SK-N-SH treated with all-trans-retinoic acid at 6 μM for 48 hours (cell line): ENCODE data around the gene LPAR2.

Source experiments
- ARNTL ChIP-seq: fragments of 450-650 bp; formaldehyde crosslinking; IDR thresholded peaks from 2 replicates; pipeline ENCODE4 v1.5.0; 2020; ENCODE audit warnings: low read depth, mild to moderate bottlenecking, moderate library complexity, borderline replicate concordance
- CSDC2 ChIP-seq: fragments of 250-450 bp; sonication (Bioruptor Pico); IDR thresholded peaks from 2 replicates; pipeline ENCODE4 v1.5.0; 2020; ENCODE audit warnings: mild to moderate bottlenecking, moderate library complexity
- ESRRG ChIP-seq: fragments of 250-450 bp; sonication (Bioruptor Pico); IDR thresholded peaks from 2 replicates; pipeline ENCODE4 v1.6.1; 2021; ENCODE audit warnings: mild to moderate bottlenecking
- ISL1 ChIP-seq: fragments of 250-450 bp; sonication (Bioruptor Pico); IDR thresholded peaks from 2 replicates; pipeline ENCODE4 v2.1.2; 2022; ENCODE audit warnings: mild to moderate bottlenecking, moderate library complexity
- OSR1 ChIP-seq: fragments of 250-450 bp; sonication (Bioruptor Pico); IDR thresholded peaks from 2 replicates; pipeline ENCODE4 v1.8.0; 2022; ENCODE audit warnings: moderate library complexity, mild to moderate bottlenecking, inconsistent platforms
- RARB ChIP-seq: fragments of 250-450 bp; sonication (Bioruptor Pico); IDR thresholded peaks from 2 replicates; pipeline ENCODE4 v1.8.0; 2021; ENCODE audit warnings: mild to moderate bottlenecking, moderate library complexity
- TCF4 ChIP-seq: fragments of 250-450 bp; sonication (Bioruptor Pico); IDR thresholded peaks from 2 replicates; pipeline ENCODE4 v1.8.0; 2021; ENCODE audit warnings: mild to moderate bottlenecking, moderate library complexity, borderline replicate concordance
- TOX ChIP-seq: fragments of 250-450 bp; sonication (Bioruptor Pico); IDR thresholded peaks from 2 replicates; pipeline ENCODE4 v1.8.0; 2021; ENCODE audit warnings: mild to moderate bottlenecking, moderate library complexity, borderline replicate concordance
- ZFP30 ChIP-seq: fragments of 450-650 bp; formaldehyde crosslinking; IDR thresholded peaks from 2 replicates; pipeline ENCODE4 v1.5.0; 2022; ENCODE audit warnings: mild to moderate bottlenecking, moderate library complexity
- TF ChIP-seq, protein P1 (sequence below): fragments of 250-450 bp; sonication (Bioruptor Pico); IDR thresholded peaks from 2 replicates; pipeline ENCODE4 v1.5.1; 2020; ENCODE audit warnings: low read depth, mild to moderate bottlenecking, moderate library complexity
- TF ChIP-seq, protein P2 (sequence below): fragments of 250-450 bp; sonication (Bioruptor Pico); IDR thresholded peaks from 2 replicates; pipeline ENCODE4 v1.5.0; 2020; ENCODE audit warnings: mild to moderate bottlenecking, moderate library complexity
- TF ChIP-seq, protein P3 (sequence below): fragments of 250-450 bp; sonication (Bioruptor Pico); IDR thresholded peaks from 2 replicates; pipeline ENCODE4 v1.8.0; 2021; ENCODE audit warnings: low read depth, mild to moderate bottlenecking, moderate library complexity, borderline replicate concordance
- TF ChIP-seq, protein P4 (sequence below): fragments of 250-450 bp; sonication (Bioruptor Pico); IDR thresholded peaks from 2 replicates; pipeline ENCODE4 v1.8.0; 2020; ENCODE audit warnings: mild to moderate bottlenecking, moderate library complexity, borderline replicate concordance

DNA sequence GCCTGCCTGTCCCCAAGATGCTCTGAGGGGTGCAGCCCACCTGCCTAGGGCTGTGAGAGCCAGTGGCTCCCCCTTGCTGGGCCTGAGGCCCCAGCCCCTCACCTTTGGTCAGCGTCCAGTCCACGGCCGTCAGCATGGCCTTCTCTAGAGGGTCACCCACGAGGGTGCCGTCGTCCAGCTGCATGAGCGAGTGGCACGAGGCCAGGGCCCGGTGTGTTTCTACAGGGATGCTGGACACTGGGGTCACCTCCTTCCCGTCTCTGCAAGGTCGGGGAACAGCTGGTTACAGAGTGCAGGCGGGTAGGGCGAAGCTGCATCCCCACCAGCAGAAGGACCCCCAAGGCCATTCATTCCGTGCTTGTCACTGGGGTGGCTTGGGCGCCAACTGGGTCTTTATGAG is 26.4 kb upstream of the LPAR2 start:
- TF ChIP-seq, protein P1, sequence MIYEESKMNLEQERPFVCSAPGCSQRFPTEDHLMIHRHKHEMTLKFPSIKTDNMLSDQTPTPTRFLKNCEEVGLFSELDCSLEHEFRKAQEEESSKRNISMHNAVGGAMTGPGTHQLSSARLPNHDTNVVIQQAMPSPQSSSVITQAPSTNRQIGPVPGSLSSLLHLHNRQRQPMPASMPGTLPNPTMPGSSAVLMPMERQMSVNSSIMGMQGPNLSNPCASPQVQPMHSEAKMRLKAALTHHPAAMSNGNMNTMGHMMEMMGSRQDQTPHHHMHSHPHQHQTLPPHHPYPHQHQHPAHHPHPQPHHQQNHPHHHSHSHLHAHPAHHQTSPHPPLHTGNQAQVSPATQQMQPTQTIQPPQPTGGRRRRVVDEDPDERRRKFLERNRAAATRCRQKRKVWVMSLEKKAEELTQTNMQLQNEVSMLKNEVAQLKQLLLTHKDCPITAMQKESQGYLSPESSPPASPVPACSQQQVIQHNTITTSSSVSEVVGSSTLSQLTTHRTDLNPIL = no peak
- TF ChIP-seq RARB (CRISPR knock-in tag) (no peak), OSR1 (CRISPR knock-in tag) (no peak), TOX (CRISPR knock-in tag) (no peak), ARNTL (no peak), TCF4 (CRISPR knock-in tag) (no peak), ESRRG (CRISPR knock-in tag) (no peak), CSDC2 (CRISPR knock-in tag) (no peak), ISL1 (CRISPR knock-in tag) (no peak), ZFP30 (no peak)
- TF ChIP-seq, protein P2, sequence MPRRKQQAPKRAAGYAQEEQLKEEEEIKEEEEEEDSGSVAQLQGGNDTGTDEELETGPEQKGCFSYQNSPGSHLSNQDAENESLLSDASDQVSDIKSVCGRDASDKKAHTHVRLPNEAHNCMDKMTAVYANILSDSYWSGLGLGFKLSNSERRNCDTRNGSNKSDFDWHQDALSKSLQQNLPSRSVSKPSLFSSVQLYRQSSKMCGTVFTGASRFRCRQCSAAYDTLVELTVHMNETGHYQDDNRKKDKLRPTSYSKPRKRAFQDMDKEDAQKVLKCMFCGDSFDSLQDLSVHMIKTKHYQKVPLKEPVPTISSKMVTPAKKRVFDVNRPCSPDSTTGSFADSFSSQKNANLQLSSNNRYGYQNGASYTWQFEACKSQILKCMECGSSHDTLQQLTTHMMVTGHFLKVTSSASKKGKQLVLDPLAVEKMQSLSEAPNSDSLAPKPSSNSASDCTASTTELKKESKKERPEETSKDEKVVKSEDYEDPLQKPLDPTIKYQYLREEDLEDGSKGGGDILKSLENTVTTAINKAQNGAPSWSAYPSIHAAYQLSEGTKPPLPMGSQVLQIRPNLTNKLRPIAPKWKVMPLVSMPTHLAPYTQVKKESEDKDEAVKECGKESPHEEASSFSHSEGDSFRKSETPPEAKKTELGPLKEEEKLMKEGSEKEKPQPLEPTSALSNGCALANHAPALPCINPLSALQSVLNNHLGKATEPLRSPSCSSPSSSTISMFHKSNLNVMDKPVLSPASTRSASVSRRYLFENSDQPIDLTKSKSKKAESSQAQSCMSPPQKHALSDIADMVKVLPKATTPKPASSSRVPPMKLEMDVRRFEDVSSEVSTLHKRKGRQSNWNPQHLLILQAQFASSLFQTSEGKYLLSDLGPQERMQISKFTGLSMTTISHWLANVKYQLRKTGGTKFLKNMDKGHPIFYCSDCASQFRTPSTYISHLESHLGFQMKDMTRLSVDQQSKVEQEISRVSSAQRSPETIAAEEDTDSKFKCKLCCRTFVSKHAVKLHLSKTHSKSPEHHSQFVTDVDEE (CRISPR knock-in tag) = no peak
- TF ChIP-seq, protein P3, sequence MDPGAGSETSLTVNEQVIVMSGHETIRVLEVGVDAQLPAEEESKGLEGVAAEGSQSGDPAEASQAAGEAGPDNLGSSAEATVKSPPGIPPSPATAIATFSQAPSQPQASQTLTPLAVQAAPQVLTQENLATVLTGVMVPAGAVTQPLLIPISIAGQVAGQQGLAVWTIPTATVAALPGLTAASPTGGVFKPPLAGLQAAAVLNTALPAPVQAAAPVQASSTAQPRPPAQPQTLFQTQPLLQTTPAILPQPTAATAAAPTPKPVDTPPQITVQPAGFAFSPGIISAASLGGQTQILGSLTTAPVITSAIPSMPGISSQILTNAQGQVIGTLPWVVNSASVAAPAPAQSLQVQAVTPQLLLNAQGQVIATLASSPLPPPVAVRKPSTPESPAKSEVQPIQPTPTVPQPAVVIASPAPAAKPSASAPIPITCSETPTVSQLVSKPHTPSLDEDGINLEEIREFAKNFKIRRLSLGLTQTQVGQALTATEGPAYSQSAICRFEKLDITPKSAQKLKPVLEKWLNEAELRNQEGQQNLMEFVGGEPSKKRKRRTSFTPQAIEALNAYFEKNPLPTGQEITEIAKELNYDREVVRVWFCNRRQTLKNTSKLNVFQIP (CRISPR knock-in tag) = no peak
- TF ChIP-seq, protein P4, sequence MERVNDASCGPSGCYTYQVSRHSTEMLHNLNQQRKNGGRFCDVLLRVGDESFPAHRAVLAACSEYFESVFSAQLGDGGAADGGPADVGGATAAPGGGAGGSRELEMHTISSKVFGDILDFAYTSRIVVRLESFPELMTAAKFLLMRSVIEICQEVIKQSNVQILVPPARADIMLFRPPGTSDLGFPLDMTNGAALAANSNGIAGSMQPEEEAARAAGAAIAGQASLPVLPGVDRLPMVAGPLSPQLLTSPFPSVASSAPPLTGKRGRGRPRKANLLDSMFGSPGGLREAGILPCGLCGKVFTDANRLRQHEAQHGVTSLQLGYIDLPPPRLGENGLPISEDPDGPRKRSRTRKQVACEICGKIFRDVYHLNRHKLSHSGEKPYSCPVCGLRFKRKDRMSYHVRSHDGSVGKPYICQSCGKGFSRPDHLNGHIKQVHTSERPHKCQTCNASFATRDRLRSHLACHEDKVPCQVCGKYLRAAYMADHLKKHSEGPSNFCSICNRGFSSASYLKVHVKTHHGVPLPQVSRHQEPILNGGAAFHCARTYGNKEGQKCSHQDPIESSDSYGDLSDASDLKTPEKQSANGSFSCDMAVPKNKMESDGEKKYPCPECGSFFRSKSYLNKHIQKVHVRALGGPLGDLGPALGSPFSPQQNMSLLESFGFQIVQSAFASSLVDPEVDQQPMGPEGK = no peak
